Right cardiac atrium (tissue), 5 donors: ENCODE measurements around the gene TMEM60. TPM values are rescaled to one million over a fixed set of nuclear protein-coding genes. Genes with fewer than 3 reads are reported as not detected.

ENCODE experiments used
- ATAC-seq, 2 donors: fragments of 200-7000 bp; cut with Tn5 transposase; one replicate each; pipeline versions ENCODE4 v1.8.0 to v1.9.1; 2020; ENCODE audit warnings: moderate library complexity in 2 of 2, mild to moderate bottlenecking in 1 of 2
- DNase-seq, 3 donors: peaks; one replicate each; pipeline ENCODE4 v3.0.0-alpha.2; 2020
- H3K27ac ChIP-seq: one replicate; pipeline ENCODE4 v1.5.1; 2013; ENCODE audit warnings: mild to moderate bottlenecking, low read length, control low read depth, moderate library complexity
- H3K27me3 ChIP-seq: one replicate; pipeline ENCODE4 v1.6.1; 2013; ENCODE audit not compliant: control insufficient read depth, insufficient read depth
- H3K4me1 ChIP-seq: one replicate; pipeline ENCODE4 v1.6.1; 2013; ENCODE audit warnings: low read length; ENCODE audit not compliant: control insufficient read depth, insufficient read depth
- H3K4me3 ChIP-seq: one replicate; pipeline ENCODE4 v1.5.1; 2013; ENCODE audit warnings: low read length, control low read depth
- H3K9me3 ChIP-seq: one replicate; pipeline ENCODE4 v1.6.1; 2013; ENCODE audit warnings: low read length; ENCODE audit not compliant: control insufficient read depth
- WGBS: extraction: QIAGEN DNeasy Blood & Tissue Kit; methylation state at CpG from one replicate; pipeline ENCODE4 v1.1.7; 2013; 5-methylcytosine and 5-hydroxymethylcytosine counted together
- intact Hi-C, 4 donors: fragments of 100-400 bp; cut with DNase I; formaldehyde crosslinking; loops; one replicate each; pipeline versions ENCODE4 v1.11.0 to v1.14.0; 2022 to 2023
- polyA plus RNA-seq: library from polyadenylated mRNA; stranded (reverse); fragments of 200-250 nt; gene quantifications from one replicate; pipeline ENCODE4 v1.2.3, GENCODE V29; 2013
- total RNA-seq, 4 donors: library from RNA; stranded (reverse); fragmentation: NEBNext Ultra II Directional; extraction: Animal tissue kit (Norgen Biotek cat#: 25700); gene quantifications; one replicate each; pipeline ENCODE4 v1.2.1, GENCODE V29; 2021
- donor health status: healthy with polysubstance abuse.
- donor health status: DM: no; HTN: yes; CAD: no.
- donor health status: DM: no; HTN: no; CAD: no.
- donor health status: DM: no; HTN: yes; CAD: no; lungs with severe emphysema.
- donor health status: DM: yes; HTN: yes; CAD: no.

Gene TMEM60
- total and polyA plus RNA-seq, 5 donors = 7.9 to 16.3 (median 9.2) TPM

DNA sequence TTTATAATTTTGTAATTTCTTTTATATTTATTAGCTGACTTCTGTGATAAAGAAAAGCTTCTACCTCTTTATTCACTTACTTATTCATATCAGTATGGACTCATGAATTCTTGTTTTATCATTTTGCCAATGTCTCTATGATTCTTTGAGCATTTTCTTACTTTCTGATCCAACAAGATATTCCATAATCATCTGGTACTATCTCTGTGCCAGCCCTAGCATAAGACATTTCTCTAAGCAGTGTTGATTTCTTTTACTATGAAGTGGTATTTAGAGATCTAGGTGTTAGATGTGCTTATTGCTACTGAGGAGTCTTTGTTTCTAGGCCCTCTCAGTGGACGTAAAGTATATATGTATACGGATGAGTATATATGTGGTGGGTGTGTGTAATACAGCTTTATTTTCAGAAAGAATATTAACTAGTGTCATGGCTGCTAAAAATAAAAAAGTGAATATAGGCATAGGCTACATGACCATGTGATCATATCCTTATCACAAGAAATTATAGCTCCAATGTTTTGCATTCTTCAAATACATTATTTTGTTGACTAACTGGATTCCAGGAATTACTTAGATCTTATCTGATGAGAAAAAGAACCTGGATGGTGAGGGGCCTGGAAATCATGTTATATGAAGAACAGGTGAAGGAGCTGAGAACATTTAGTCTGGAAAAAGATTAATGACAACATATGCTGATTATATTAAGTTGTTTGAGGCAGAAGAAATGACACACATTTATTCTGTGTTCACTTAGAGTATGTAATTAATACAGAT, 13.5 kb upstream of the TMEM60 start:
- DNase-seq = no peak
- no peaks in the 10 kb centered on the region for H3K27me3 ChIP-seq
- ATAC-seq = no peak
- intact Hi-C loops = no loop called here
- H3K4me1 ChIP-seq = no peaks in the 10 kb centered on the region
- H3K27ac ChIP-seq = no peak overlapping the region
- H3K4me3 ChIP-seq = no peak overlapping the region
- 93% methylated on average over 2 of the region's 2 CpGs for WGBS
- H3K9me3 ChIP-seq = no peaks in the 10 kb centered on the region

DNA sequence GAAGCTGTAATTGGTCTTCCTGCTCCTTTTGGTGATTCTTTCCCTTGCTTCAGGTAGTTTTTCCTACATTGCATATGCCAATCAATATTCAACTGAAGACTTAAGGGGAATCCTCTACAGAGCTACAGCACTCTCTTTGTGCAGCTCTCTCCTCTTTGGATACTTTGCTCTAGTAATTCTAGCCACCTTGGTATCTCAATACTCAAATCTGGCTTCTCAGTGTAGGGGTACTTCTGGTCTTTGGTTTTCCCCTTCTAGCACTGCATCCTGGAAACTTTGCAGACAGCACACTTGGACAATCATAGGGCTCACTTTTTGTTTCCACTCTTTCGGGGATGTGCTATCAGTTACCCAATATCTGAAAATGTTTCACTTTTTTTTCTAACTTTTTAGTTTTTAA, 10.3 kb upstream of the TMEM60 start:
- Histone ChIP-seq H3K4me3 (no peak overlapping the region), H3K27ac (no peak overlapping the region), H3K27me3 (no peaks in the 10 kb centered on the region), H3K9me3 (no peaks in the 10 kb centered on the region), H3K4me1 (no peaks in the 10 kb centered on the region)
- DNase-seq (no peak), ATAC-seq (no peak)
- intact Hi-C loops = no loop called here
- WGBS = 94% methylated on average over 1 of the region's 1 CpG

DNA sequence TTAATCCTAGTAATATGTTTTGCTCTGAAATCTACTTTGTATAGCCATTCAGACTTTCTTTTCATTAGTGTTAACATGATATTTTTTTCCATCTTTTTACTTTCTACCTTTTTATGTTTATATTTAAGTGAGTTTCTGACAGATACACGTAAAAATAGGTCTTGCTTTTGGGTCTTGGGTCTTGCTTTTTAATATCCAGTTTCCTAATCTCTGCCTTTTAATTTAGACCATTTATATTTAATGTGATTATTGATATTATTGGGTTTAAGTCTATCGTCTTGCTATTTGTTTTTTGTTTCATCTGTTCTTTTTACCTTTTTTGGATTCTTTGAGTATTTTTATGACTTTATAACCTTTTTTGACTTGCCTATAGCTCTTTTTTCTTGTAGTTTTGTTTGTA, 8.2 kb upstream of the TMEM60 start:
- Histone ChIP-seq H3K27ac (no peak overlapping the region), H3K27me3 (no peaks in the 10 kb centered on the region), H3K4me3 (no peak overlapping the region), H3K9me3 (no peaks in the 10 kb centered on the region), H3K4me1 (no peaks in the 10 kb centered on the region)
- DNase-seq = no peak
- no peak for ATAC-seq
- intact Hi-C loops = no loop called here
- 97% methylated on average over 2 of the region's 2 CpGs for WGBS

DNA sequence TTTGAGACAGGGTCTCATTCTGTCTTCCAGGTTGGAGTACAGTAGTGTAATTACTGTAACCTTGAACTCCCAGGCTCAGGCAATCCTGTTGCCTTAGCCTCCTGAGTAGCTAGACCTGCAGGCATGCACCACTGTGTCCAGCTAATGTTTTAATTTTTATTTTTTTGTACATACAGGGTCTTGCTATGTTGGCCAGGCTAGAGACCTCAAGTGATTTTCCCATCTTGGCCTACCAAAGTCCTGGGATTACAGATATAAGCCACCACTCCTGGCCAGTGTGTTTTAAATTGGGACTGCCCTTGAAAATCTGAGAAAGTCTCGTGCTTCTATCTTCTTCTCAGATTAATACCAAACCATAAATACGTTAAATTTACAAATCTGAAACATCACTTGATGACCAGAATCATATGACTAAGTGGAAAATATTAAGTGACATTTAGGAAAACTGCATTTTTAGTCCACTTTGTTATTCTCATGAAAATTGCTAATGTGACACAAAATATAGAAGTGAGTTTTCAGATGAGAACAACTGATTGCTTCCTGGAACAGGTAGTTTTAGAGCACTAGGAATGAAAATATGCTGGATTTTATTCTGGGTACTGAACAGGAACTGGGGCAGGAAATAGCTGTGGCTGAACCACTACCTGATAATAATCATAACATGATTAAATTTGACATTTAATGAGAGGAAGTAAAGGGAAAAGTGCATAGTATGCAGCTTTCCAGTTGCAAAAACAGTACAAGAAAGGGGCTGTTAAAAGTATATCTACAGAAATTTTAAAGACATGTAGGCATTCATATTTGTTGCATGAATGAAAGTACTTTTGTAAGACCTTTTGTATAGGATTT, 4.5 kb upstream of the TMEM60 start:
- DNase-seq (no peak), ATAC-seq (no peak)
- H3K27ac ChIP-seq = no peak overlapping the region
- no peaks in the 10 kb centered on the region for H3K4me1 ChIP-seq
- H3K4me3 ChIP-seq = no peak overlapping the region
- 74% methylated on average over 2 of the region's 2 CpGs for WGBS
- H3K27me3 ChIP-seq = no peaks in the 10 kb centered on the region
- no peaks in the 10 kb centered on the region for H3K9me3 ChIP-seq
- intact Hi-C loops = no loop called here

DNA sequence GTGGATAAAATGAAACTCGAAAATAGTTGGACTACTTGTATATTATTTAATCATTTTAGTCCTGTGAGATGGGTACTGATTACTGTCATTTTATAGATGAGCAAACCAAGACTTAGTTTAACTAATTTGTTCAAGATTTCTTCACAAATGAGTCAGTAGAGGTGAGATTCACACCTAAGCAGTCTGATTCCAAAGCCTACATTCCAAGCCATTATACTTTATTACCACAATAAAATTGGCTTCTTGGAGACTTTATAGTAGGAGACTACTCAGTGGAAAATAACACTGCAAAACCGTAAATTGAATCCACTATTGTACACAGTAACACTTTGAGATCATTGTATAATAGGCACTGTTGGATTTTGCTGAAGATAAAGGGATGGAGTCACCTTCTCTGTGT, 2.5 kb upstream of the TMEM60 start:
- no peaks in the 10 kb centered on the region for H3K27me3 ChIP-seq
- H3K27ac ChIP-seq = no peak overlapping the region
- no peaks in the 10 kb centered on the region for H3K4me1 ChIP-seq
- no peaks in the 10 kb centered on the region for H3K9me3 ChIP-seq
- WGBS = 94% methylated on average over 2 of the region's 2 CpGs
- intact Hi-C loops = no loop called here
- ATAC-seq (no peak), DNase-seq (no peak)
- no peak overlapping the region for H3K4me3 ChIP-seq

DNA sequence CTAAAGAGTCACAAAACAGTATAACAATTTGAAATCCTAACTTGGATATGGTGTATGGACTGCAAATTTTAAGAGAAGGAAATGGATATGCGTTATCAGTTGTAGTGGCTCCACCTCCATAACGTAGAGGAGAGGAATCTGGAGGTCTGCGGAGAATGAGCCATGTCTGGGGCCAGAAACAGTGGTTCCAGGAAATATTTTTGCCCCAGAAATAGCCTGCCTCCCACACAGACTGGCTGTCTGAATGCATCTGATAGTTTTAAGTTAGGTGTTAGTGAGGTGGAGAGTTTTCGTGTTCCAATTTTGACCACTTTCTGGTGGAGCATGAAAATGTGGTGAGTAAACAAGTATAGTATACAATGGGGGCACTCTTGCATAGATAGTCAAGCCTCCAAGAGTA, 1.9 kb upstream of the TMEM60 start:
- Histone ChIP-seq H3K27me3 (no peaks in the 10 kb centered on the region), H3K4me1 (no peaks in the 10 kb centered on the region), H3K4me3 (no peak overlapping the region), H3K9me3 (no peaks in the 10 kb centered on the region), H3K27ac (no peak overlapping the region)
- 43% methylated on average over 4 of the region's 4 CpGs for WGBS
- ATAC-seq = no peak
- no peak for DNase-seq
- intact Hi-C loops = no loop called here

DNA sequence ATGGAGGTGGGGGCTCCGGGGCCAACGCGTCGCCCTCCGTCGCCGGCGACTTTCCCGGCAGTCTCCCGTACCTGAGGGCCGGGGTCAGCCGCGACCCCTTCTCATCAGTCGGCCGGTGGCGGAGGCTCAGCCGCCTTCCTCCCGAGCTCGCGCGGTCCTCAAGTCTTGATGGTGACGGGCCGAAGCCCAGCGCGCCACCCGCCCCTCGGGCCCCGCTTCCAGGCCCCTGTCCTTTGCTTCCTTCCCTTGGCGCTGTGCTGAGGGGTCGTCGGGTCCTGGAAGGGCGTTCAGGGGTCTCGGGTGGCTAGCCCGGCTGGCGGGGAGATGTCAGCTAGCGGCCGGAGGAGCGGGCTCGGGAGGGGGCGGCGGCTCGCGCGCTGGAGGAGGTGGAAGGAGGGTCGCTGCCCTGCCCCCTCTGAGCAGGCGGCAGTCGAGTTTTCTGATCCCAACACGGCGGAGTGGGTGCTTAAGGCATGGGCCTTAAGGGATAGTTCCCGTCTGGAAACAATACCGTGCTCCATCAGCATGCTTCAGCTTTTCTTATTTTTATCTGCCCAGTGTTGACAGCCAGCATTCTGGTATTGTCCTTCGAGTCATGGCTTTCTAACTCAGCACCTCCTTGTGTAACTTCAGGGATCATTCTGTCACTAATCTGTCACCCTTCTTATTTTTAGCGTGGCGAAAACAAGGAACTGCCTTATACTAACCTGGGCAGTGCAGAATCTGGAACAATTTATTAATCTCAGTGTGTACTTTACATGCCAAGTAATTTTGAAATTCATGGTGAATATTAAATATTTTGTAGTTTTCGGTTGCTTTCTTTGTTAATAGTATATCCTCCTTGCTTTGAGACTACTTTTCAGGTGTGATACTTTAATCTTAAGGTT, 1.1 kb upstream of the TMEM60 start:
- H3K27ac ChIP-seq = peak overlapping the region; percentile 36
- no peaks in the 10 kb centered on the region for H3K4me1 ChIP-seq
- H3K27me3 ChIP-seq = no peaks in the 10 kb centered on the region
- peak overlapping the region; percentile 57 for H3K4me3 ChIP-seq
- intact Hi-C loops = no loop called here
- ATAC-seq (peak; percentile 7 to 22), DNase-seq (peak; percentile 49 to 81 (median 75))
- WGBS = 2% methylated on average over 55 of the region's 55 CpGs
- H3K9me3 ChIP-seq = no peaks in the 10 kb centered on the region

DNA sequence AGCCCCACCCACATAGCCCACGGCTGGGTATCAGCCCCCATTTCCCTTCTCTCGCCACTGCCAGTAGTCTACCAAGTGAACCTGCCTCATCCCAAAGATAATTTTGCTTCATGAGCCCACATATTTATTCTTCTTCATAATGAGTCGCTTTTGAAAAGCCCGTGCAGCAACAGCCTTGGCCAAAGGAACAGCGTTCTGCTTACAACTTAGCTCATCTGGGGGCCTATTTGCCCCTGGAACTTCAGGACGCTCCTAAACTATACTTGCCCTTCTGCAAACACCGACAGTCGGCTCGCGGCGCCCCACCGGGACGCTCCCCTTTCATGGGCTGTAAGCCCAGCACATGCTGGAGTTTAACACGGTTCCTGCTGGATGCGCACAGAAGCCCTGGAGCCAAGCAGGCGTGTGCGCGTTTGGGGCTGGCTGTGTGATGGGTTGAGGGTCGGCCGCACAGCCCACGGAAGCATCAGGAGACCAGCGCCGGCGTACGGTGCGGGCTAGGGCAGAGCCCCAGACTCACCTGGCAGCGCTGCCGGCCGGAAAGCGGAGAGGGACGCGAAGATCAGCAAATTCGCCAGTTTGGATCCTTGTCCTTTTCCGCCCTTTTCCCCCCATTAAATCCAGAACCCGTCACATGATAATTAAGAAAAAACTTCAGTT, 370 bp downstream of the TMEM60 start:
- peak overlapping the region; percentile 72 for H3K4me3 ChIP-seq
- WGBS = under 1% methylated on average over 35 of the region's 35 CpGs
- ATAC-seq (peak; percentile 26 to 46), DNase-seq (peak in 2 of 3 donors; percentile 39 to 76)
- intact Hi-C loops = no loop called here
- peak overlapping the region; percentile 53 for H3K27ac ChIP-seq
- H3K4me1 ChIP-seq = no peaks in the 10 kb centered on the region
- H3K9me3 ChIP-seq = no peaks in the 10 kb centered on the region
- H3K27me3 ChIP-seq = no peaks in the 10 kb centered on the region

DNA sequence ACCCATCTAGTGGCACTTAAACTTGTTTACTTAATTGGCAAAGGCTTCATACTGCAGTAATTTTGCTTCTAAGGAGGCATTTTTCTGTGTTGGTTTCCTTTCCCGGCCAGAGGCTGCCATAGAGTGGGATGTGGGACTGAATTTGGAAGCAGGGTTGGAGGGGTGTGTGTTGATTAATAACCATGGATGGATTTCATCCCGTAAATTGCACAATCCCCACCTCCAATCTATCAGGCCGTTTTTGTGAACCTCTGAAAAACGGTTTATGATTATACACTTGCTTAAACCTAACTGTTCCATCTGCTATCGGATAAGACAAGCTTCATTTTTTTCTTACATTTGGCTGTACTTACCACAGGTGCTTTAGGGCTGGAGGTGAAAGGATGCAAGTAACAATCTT, 1.3 kb downstream of the TMEM60 start:
- Histone ChIP-seq H3K27me3 (no peaks in the 10 kb centered on the region), H3K4me3 (peak overlapping the region; percentile 72), H3K9me3 (no peaks in the 10 kb centered on the region), H3K27ac (no peak overlapping the region), H3K4me1 (no peaks in the 10 kb centered on the region)
- ATAC-seq = no peak
- intact Hi-C loops = no loop called here
- DNase-seq = no peak
- 62% methylated on average over 5 of the region's 5 CpGs for WGBS

DNA sequence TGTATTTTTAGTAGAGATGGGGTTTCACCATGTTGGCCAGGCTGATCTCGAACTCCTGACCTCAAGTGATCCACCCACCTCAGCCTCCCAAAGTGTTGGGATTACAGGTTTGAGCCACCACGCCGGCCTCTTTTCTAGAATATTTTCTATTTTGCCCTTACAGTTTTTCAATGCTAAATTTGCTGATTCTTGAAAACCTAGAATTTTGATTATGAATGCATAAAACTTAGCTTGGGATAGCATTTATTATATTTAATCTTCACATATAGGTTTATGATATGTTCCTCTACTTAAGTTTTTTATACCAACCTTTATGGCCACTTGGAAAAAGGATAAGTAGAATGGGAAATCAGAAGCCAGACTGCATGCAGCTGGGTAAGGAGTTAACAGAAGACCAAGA, 2.1 kb downstream of the TMEM60 start:
- H3K27me3 ChIP-seq = no peaks in the 10 kb centered on the region
- no peaks in the 10 kb centered on the region for H3K4me1 ChIP-seq
- H3K4me3 ChIP-seq = no peak overlapping the region
- DNase-seq (no peak), ATAC-seq (no peak)
- intact Hi-C loops = no loop called here
- H3K27ac ChIP-seq = no peak overlapping the region
- WGBS = 84% methylated on average over 3 of the region's 3 CpGs
- H3K9me3 ChIP-seq = no peaks in the 10 kb centered on the region
